ENCODE results near the gene ABHD2.
"Not testable (repeated sequence)": the region's sequence is repeated elsewhere in the genome, so short reads cannot be mapped to it uniquely, and the experiment has no call there.

The ABHD2 gene

DNA sequence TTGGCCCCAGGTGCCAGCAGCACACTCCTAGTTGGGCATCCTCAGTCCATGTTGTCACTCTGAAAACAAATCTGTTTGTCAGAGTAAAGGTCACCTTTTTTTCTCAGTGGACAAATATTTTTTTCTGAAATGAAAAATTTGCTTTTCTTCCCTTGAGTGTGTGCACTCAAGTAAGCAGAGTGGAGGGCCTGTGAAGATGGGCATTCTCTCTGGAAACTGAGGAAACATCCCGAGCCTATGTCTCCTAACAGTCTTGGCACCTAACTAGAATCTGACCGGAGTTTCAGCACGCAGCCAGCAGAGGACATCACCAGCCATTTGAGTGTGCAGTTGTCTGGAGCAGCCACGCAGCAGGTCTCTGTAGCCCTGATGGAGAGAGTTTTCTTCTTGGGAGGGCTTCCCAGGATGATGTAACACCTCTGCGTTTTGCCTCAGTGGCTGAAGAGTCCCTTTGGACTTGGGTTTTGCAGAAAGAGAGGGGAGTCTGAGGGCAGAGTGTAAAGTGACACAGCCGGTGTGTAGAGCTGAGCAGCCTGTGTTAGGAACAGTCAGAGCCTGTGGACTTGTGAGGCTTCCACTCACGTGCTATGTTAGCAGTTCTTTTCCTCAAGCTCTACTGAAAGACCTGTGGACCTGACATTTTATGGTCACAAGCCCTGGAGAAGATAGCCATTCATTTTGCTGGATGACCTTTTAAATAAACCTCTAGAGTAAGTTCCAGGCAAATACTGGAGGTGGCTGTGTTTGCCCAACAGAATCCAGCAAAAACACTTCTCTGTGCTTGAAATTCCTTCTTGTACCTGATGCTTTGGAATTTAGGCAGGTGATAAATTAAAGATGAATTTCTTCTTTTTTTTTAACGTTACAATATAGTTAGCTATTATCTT, 51.6 kb downstream of the ABHD2 start:
- peaks cover 24% of the 10 kb centered on the region for H3K36me3 Mint-ChIP-seq (ENCODE audit: low read depth)
- H3K4me3 Mint-ChIP-seq: no peak overlapping the region
- no peak overlapping the region for H3K27ac Mint-ChIP-seq
- H3K27me3 Mint-ChIP-seq (ENCODE audit: low read depth): no peaks in the 10 kb centered on the region
- peaks cover 43% of the 10 kb centered on the region for H3K4me1 Mint-ChIP-seq (ENCODE audit: low read depth)
- no peaks in the 10 kb centered on the region for H3K9me3 Mint-ChIP-seq
- no peak for DNase-seq (ENCODE audit: low spot score)

- Mint-ChIP-seq H3K9me3 (no peaks in the 10 kb centered on the region), H3K4me1 (ENCODE audit: low read depth) (peaks cover 41% of the 10 kb centered on the region), H3K4me3 (no peak overlapping the region), H3K27me3 (ENCODE audit: low read depth) (no peaks in the 10 kb centered on the region), H3K36me3 (ENCODE audit: low read depth) (peaks cover 22% of the 10 kb centered on the region), H3K27ac (no peak overlapping the region)
- DNase-seq (ENCODE audit: low spot score): no peak
Observed at GRCh38 chr15:89140595-89140994, 52.3 kb downstream of the ABHD2 start.

- not testable (repeated sequence) for H3K9me3 Mint-ChIP-seq; DNase-seq (ENCODE audit: low spot score); H3K27me3 Mint-ChIP-seq (ENCODE audit: low read depth); H3K27ac Mint-ChIP-seq; H3K4me3 Mint-ChIP-seq
- H3K4me1 Mint-ChIP-seq (ENCODE audit: low read depth): peaks cover 39% of the 10 kb centered on the region
- H3K36me3 Mint-ChIP-seq (ENCODE audit: low read depth): peaks cover 22% of the 10 kb centered on the region
Observed at GRCh38 chr15:89141159-89141558, 52.9 kb downstream of the ABHD2 start.

- DNase-seq (ENCODE audit: low spot score): no peak
- Mint-ChIP-seq H3K9me3 (no peaks in the 10 kb centered on the region), H3K4me3 (no peak overlapping the region), H3K36me3 (ENCODE audit: low read depth) (peaks cover 17% of the 10 kb centered on the region), H3K27ac (no peak overlapping the region), H3K27me3 (ENCODE audit: low read depth) (no peaks in the 10 kb centered on the region), H3K4me1 (ENCODE audit: low read depth) (peaks cover 32% of the 10 kb centered on the region)
Observed at GRCh38 chr15:89141885-89142284, 53.6 kb downstream of the ABHD2 start.

- Mint-ChIP-seq H3K27me3 (ENCODE audit: low read depth) (no peaks in the 10 kb centered on the region), H3K36me3 (ENCODE audit: low read depth) (peaks cover 12% of the 10 kb centered on the region), H3K4me1 (ENCODE audit: low read depth) (peaks cover 28% of the 10 kb centered on the region), H3K27ac (no peak overlapping the region), H3K4me3 (no peak overlapping the region), H3K9me3 (no peaks in the 10 kb centered on the region)
- no peak for DNase-seq (ENCODE audit: low spot score)
Observed at GRCh38 chr15:89142423-89142822, 54.2 kb downstream of the ABHD2 start.

- peaks cover 22% of the 10 kb centered on the region for H3K4me1 Mint-ChIP-seq (ENCODE audit: low read depth)
- H3K27ac Mint-ChIP-seq: peak overlapping the region; percentile 26
- peak overlapping the region; percentile 12 for H3K4me3 Mint-ChIP-seq
- no peaks in the 10 kb centered on the region for H3K27me3 Mint-ChIP-seq (ENCODE audit: low read depth)
- peaks cover 12% of the 10 kb centered on the region for H3K36me3 Mint-ChIP-seq (ENCODE audit: low read depth)
- H3K9me3 Mint-ChIP-seq: no peaks in the 10 kb centered on the region
- DNase-seq (ENCODE audit: low spot score): peak; percentile 19
Observed at GRCh38 chr15:89143503-89144162, 55.4 kb downstream of the ABHD2 start.

- no peak for DNase-seq (ENCODE audit: low spot score)
- H3K4me3 Mint-ChIP-seq: no peak overlapping the region
- no peak overlapping the region for H3K27ac Mint-ChIP-seq
- peaks cover 12% of the 10 kb centered on the region for H3K36me3 Mint-ChIP-seq (ENCODE audit: low read depth)
- no peaks in the 10 kb centered on the region for H3K27me3 Mint-ChIP-seq (ENCODE audit: low read depth)
- no peaks in the 10 kb centered on the region for H3K9me3 Mint-ChIP-seq
- peaks cover 23% of the 10 kb centered on the region for H3K4me1 Mint-ChIP-seq (ENCODE audit: low read depth)
Observed at GRCh38 chr15:89144491-89144890, 56.2 kb downstream of the ABHD2 start.

DNA sequence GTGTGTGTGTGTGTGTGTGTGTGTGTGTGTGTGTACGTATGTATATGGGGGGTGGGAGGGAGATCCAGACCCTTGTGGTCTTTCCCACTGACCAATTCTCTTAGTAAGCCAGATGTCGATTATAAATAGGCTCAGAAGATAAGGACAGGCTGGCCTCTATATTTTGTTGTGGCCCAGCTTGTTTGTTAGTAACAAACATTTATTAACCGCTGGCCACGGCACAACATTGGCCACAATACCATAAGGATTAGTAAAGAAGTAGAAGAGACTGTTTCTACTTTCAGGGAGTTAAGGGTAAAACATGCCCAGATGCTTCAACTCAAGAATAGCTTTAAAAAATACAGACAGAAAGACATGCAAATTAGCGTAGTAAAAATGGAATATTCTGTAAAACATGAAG, 58.1 kb downstream of the ABHD2 start:
- H3K9me3 Mint-ChIP-seq: no peaks in the 10 kb centered on the region
- H3K36me3 Mint-ChIP-seq (ENCODE audit: low read depth): peaks cover 9% of the 10 kb centered on the region
- no peaks in the 10 kb centered on the region for H3K27me3 Mint-ChIP-seq (ENCODE audit: low read depth)
- H3K4me3 Mint-ChIP-seq: no peak overlapping the region
- H3K4me1 Mint-ChIP-seq (ENCODE audit: low read depth): peaks cover 28% of the 10 kb centered on the region
- H3K27ac Mint-ChIP-seq: no peak overlapping the region
- DNase-seq (ENCODE audit: low spot score): no peak

DNA sequence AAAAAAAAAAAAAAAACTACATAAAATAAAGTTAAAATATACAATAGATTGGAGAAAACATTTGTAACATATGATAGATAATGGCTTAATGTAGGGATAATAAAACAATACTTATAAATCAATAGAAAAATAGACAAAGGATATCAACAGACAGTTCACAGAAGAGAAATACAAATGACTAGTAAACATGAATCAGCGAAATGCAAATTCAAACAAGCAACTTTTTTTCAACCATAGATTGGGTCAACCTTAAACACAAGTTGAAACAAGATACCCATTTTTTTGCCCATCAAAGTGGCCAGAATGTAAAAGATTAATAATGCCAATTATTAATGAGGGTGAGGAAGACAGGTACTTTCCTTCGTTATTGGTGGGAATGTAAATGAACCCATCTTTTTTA, 59.9 kb downstream of the ABHD2 start:
- Mint-ChIP-seq H3K4me1 (ENCODE audit: low read depth) (peaks cover 20% of the 10 kb centered on the region), H3K4me3 (no peak overlapping the region), H3K36me3 (ENCODE audit: low read depth) (peaks cover 14% of the 10 kb centered on the region), H3K9me3 (no peaks in the 10 kb centered on the region), H3K27ac (no peak overlapping the region), H3K27me3 (ENCODE audit: low read depth) (no peaks in the 10 kb centered on the region)
- DNase-seq (ENCODE audit: low spot score): no peak

DNA sequence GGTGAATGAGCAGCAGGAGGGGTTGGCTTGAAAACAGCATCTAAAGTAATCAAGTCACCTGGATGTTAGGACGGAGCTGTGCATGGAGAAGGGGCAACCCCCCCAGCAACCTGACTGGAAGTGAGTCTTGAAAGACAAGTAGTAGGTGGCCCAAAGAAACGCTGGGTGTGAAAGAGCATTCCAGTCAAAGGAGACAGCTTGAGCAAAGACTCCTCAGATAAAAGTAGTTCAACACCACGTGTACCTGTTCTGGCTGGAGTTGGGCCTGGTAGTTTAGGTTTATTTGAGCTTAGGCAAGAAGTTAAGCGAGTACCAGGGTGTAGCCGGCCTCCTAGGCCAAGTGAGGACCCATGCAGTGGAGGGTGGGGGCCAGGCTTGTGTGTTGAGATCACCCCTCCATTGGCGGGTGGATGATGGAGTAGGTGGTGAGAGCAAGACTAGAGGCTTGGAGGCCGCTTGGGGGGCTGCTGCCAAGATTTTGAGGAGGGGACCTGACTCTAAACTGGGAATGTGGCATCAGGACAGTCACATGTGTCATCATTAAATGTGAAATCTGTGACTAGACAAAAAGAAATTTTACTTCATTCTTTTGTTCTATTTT, 61.3 kb downstream of the ABHD2 start:
- no peak for DNase-seq (ENCODE audit: low spot score)
- Mint-ChIP-seq H3K9me3 (no peaks in the 10 kb centered on the region), H3K27ac (no peak overlapping the region), H3K4me1 (ENCODE audit: low read depth) (peaks cover 14% of the 10 kb centered on the region), H3K36me3 (ENCODE audit: low read depth) (peaks cover 12% of the 10 kb centered on the region), H3K27me3 (ENCODE audit: low read depth) (no peaks in the 10 kb centered on the region), H3K4me3 (no peak overlapping the region)

GRCh38 chr15:89150287-89150686, 62.0 kb downstream of the ABHD2 start:
- no peak overlapping the region for H3K27ac Mint-ChIP-seq
- no peak for DNase-seq (ENCODE audit: low spot score)
- H3K4me1 Mint-ChIP-seq (ENCODE audit: low read depth): peaks cover 14% of the 10 kb centered on the region
- peaks cover 16% of the 10 kb centered on the region for H3K36me3 Mint-ChIP-seq (ENCODE audit: low read depth)
- H3K4me3 Mint-ChIP-seq: no peak overlapping the region
- no peaks in the 10 kb centered on the region for H3K9me3 Mint-ChIP-seq
- H3K27me3 Mint-ChIP-seq (ENCODE audit: low read depth): no peaks in the 10 kb centered on the region

DNA sequence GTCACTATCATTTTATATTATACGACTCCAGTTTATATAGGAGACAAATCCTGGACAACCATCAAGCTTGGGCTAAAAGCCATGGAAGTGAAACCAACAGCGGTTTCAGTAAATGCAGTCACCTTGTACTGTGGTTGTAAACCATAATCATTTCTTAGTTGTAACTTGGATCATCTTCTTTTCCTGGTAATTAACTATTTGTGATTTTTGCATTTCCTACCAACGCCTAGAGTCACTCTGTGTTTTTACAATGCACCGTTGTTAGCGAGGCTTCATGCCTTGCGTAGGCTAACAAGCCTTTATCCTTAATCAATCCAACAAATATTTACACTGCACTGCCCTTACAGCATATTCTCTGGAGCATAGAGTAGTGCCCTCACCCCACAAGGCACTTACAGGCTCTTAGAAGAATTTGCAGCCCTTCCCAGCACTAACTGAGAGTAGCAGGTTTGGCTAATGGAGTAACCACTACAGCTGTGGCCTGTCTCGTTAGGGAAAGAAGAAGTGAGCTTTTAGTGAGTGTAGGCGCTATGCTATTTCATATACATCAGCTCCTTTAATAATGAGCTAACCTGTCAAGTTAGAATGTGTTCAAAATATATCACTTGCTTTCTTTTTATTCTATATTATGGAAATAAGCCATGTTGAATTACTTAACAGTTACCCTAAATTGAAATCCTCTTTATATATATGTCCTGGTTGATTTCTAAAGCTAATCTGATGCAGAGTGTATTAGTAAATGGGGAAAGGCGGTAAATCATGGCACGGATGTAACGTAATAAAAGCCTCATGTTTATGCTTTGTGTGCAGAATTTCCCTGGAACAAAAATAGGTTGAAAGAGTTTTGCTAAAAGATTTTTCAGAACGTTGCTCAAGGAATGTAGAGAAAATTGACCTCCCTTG, 62.8 kb downstream of the ABHD2 start:
- H3K4me3 Mint-ChIP-seq: no peak overlapping the region
- DNase-seq (ENCODE audit: low spot score): no peak
- peaks cover 14% of the 10 kb centered on the region for H3K4me1 Mint-ChIP-seq (ENCODE audit: low read depth)
- no peaks in the 10 kb centered on the region for H3K27me3 Mint-ChIP-seq (ENCODE audit: low read depth)
- H3K9me3 Mint-ChIP-seq: no peaks in the 10 kb centered on the region
- peaks cover 18% of the 10 kb centered on the region for H3K36me3 Mint-ChIP-seq (ENCODE audit: low read depth)
- H3K27ac Mint-ChIP-seq: no peak overlapping the region

- Mint-ChIP-seq H3K4me3 (no peak overlapping the region), H3K9me3 (no peaks in the 10 kb centered on the region), H3K27me3 (ENCODE audit: low read depth) (no peaks in the 10 kb centered on the region), H3K27ac (no peak overlapping the region), H3K36me3 (ENCODE audit: low read depth) (peaks cover 24% of the 10 kb centered on the region), H3K4me1 (ENCODE audit: low read depth) (peaks cover 9% of the 10 kb centered on the region)
- no peak for DNase-seq (ENCODE audit: low spot score)
Observed at GRCh38 chr15:89155122-89155521, 66.9 kb downstream of the ABHD2 start.

Measured in T-helper 2 cell treated with Interferon-gamma antibody and Interleukin-4, amounts not matched to agents 5 μg/mL and 100 μg/mL, for 36 hours (primary cell).